Measurements from ENCODE around the gene SCAP. TPM values are rescaled to one million over a fixed set of nuclear protein-coding genes. Genes with fewer than 3 reads are reported as not detected.

The SCAP gene
- total and polyA plus RNA-seq, 2 of the 13 experiments (the other 11 are each of a cell fraction or from before 2014, with no cell fraction given) = 40.4 to 53.3 TPM

DNA sequence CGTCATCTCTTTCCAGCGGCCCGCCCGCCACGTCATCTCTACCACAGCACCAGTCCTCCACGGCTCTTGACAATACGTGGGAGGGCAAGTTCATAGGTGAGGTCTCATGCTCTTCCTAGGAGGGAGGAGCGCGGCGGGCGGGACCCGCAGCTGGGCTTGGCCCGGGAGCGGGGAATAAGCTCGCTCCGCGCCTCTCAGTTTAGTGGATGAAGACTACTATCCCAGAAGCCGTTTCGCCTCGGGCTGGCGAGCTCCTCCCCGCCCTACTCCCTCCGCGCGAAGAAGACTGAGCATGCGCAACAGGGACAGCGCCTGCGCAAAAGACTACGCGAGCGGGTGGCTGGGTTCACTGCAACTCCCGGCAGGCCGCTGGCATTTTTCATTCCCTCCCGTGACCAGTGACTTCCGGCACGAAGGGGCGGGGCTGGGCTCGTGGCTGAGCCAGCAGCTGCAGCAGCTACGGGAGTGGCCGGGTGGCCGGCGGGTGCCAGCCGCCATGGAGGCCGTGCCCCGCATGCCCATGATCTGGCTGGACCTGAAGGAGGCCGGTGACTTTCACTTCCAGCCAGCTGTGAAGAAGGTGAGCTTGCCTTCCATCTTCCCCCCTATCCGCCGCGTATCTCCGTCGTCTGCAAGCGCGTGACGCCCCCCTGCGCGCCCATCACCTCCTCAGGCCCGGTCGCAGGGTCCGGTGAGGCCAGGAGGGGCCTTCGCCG is 95.0 kb downstream of the SCAP start, which contains the start of gene PTPN23 (continued):
- TF ChIP-seq, protein P1, sequence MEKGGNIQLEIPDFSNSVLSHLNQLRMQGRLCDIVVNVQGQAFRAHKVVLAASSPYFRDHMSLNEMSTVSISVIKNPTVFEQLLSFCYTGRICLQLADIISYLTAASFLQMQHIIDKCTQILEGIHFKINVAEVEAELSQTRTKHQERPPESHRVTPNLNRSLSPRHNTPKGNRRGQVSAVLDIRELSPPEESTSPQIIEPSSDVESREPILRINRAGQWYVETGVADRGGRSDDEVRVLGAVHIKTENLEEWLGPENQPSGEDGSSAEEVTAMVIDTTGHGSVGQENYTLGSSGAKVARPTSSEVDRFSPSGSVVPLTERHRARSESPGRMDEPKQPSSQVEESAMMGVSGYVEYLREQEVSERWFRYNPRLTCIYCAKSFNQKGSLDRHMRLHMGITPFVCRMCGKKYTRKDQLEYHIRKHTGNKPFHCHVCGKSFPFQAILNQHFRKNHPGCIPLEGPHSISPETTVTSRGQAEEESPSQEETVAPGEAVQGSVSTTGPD (CRISPR knock-in tag; IDR thresholded peaks at IDR 0.05) = peak; percentile 6; the same call in 1 of the 2 replicates
- TF ChIP-seq MAF1 (CRISPR knock-in tag; IDR thresholded peaks at IDR 0.05; ENCODE audit: borderline replicate concordance) (no peak), CCAR2 (optimal IDR thresholded peaks at IDR 0.05; ENCODE audit: low read depth, low read length) (no peak), ZNF343 (CRISPR knock-in tag; IDR thresholded peaks at IDR 0.05) (peak; percentile 64; the same call in 1 of the 2 replicates), NFE2L1 (CRISPR knock-in tag; IDR thresholded peaks at IDR 0.05; ENCODE audit: borderline replicate concordance) (peak; percentile 50; the same call in 1 of the 2 replicates), ISX (CRISPR knock-in tag; conservative IDR thresholded peaks at IDR 0.05) (0 out of 2 replicates have a peak, but pooled peaks have one; percentile 57), SALL1 (CRISPR knock-in tag; IDR thresholded peaks at IDR 0.05) (peak; percentile 66), ZEB1 (IDR thresholded peaks at IDR 0.05; ENCODE audit: insufficient replicate concordance, low read depth) (peak; percentile 73), ZNF839 (CRISPR knock-in tag; IDR thresholded peaks at IDR 0.05; ENCODE audit: borderline replicate concordance) (no peak), MAFG (CRISPR knock-in tag; IDR thresholded peaks at IDR 0.05) (no peak), ZNF660 (CRISPR knock-in tag; IDR thresholded peaks at IDR 0.05; ENCODE audit: borderline replicate concordance, low read depth) (no peak; the same call in 1 of the 2 replicates), ZNF331 (CRISPR knock-in tag; IDR thresholded peaks at IDR 0.05) (peak; percentile 6; the same call in 1 of the 2 replicates), ZNF543 (CRISPR knock-in tag; IDR thresholded peaks at IDR 0.05) (peak; percentile 45; the same call in 1 of the 2 replicates), ZNF317 (CRISPR knock-in tag; IDR thresholded peaks at IDR 0.05) (no peak), NFYC (CRISPR knock-in tag; IDR thresholded peaks at IDR 0.05) (no peak; the same call in 1 of the 2 replicates), REPIN1 (CRISPR knock-in tag; IDR thresholded peaks at IDR 0.05; ENCODE audit: borderline replicate concordance, low read depth) (peak; percentile 17), HOXA7 (CRISPR knock-in tag; IDR thresholded peaks at IDR 0.05) (no peak), ZSCAN22 (CRISPR knock-in tag; IDR thresholded peaks at IDR 0.05) (no peak)
- TF ChIP-seq, protein P2, sequence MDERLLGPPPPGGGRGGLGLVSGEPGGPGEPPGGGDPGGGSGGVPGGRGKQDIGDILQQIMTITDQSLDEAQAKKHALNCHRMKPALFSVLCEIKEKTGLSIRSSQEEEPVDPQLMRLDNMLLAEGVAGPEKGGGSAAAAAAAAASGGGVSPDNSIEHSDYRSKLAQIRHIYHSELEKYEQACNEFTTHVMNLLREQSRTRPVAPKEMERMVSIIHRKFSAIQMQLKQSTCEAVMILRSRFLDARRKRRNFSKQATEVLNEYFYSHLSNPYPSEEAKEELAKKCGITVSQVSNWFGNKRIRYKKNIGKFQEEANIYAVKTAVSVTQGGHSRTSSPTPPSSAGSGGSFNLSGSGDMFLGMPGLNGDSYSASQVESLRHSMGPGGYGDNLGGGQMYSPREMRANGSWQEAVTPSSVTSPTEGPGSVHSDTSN (CRISPR knock-in tag; IDR thresholded peaks at IDR 0.05) = no peak
- TF ChIP-seq, protein P3, sequence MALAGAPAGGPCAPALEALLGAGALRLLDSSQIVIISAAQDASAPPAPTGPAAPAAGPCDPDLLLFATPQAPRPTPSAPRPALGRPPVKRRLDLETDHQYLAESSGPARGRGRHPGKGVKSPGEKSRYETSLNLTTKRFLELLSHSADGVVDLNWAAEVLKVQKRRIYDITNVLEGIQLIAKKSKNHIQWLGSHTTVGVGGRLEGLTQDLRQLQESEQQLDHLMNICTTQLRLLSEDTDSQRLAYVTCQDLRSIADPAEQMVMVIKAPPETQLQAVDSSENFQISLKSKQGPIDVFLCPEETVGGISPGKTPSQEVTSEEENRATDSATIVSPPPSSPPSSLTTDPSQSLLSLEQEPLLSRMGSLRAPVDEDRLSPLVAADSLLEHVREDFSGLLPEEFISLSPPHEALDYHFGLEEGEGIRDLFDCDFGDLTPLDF (CRISPR knock-in tag; IDR thresholded peaks at IDR 0.05) = peak; percentile 88
- TF ChIP-seq, protein P4, sequence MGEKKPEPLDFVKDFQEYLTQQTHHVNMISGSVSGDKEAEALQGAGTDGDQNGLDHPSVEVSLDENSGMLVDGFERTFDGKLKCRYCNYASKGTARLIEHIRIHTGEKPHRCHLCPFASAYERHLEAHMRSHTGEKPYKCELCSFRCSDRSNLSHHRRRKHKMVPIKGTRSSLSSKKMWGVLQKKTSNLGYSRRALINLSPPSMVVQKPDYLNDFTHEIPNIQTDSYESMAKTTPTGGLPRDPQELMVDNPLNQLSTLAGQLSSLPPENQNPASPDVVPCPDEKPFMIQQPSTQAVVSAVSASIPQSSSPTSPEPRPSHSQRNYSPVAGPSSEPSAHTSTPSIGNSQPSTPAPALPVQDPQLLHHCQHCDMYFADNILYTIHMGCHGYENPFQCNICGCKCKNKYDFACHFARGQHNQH (CRISPR knock-in tag; IDR thresholded peaks at IDR 0.05) = peak; percentile 67
- TF ChIP-seq, protein P5, sequence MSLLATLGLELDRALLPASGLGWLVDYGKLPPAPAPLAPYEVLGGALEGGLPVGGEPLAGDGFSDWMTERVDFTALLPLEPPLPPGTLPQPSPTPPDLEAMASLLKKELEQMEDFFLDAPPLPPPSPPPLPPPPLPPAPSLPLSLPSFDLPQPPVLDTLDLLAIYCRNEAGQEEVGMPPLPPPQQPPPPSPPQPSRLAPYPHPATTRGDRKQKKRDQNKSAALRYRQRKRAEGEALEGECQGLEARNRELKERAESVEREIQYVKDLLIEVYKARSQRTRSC (CRISPR knock-in tag; IDR thresholded peaks at IDR 0.05; ENCODE audit: low read depth) = no peak

All from HepG2 (cell line).